Testis (tissue), 2 donors: ENCODE results near the gene BSND.

Source experiments
- POLR2A ChIP-seq: fragments of 450-650 bp; IDR thresholded peaks from one replicate; pipeline ENCODE4 v1.6.1; 2017; ENCODE audit warnings: antibody characterized with exemption, mild to moderate bottlenecking, moderate library complexity
- TF ChIP-seq, protein P1 (sequence below), 3 experiments: fragments of 450-650 bp in 2 of 3; fragments of 200-600 bp in 1 of 3; sonication (generic) in 1 of 3; IDR thresholded peaks; one replicate each; pipeline ENCODE4 v1.5.1; 2016 to 2019; ENCODE audit warnings: antibody characterized with exemption in 3 of 3, mild to moderate bottlenecking in 2 of 3, moderate library complexity in 1 of 3

DNA sequence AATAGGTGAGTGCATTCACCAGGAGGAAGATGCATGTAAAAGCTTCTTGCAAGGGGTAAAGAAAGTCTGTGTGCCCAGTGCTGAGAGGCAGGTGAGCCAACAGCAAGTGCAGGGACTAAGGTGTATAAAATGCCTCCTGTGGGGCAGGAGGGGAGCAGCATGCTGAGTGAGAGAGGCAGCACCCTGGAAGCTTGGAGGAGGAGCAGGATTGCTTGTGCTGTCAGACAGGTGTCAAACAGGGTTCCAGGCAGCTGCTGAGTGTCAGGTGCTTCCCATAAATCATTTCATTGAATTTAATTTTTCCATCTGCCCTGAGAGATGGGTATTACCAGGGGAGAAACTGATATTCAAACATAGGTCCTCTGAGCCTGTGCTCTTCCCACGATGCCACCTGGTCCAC is 13.9 kb downstream of the BSND start:
- TF ChIP-seq, protein P1, sequence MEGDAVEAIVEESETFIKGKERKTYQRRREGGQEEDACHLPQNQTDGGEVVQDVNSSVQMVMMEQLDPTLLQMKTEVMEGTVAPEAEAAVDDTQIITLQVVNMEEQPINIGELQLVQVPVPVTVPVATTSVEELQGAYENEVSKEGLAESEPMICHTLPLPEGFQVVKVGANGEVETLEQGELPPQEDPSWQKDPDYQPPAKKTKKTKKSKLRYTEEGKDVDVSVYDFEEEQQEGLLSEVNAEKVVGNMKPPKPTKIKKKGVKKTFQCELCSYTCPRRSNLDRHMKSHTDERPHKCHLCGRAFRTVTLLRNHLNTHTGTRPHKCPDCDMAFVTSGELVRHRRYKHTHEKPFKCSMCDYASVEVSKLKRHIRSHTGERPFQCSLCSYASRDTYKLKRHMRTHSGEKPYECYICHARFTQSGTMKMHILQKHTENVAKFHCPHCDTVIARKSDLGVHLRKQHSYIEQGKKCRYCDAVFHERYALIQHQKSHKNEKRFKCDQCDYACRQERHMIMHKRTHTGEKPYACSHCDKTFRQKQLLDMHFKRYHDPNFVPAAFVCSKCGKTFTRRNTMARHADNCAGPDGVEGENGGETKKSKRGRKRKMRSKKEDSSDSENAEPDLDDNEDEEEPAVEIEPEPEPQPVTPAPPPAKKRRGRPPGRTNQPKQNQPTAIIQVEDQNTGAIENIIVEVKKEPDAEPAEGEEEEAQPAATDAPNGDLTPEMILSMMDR (IDR thresholded peaks at IDR 0.05): no peak
- no peak for TF ChIP-seq POLR2A
